SK-N-SH treated with all-trans-retinoic acid at 6 μM for 48 hours (cell line): Measurements from ENCODE around the gene LRRC2.

Experiments used
- ATAC-seq: fragments of 200-7000 bp; cut with Tn5 transposase; 3 replicates; pipeline ENCODE4 v1.9.1; 2020; ENCODE audit warnings: mild to moderate bottlenecking, moderate library complexity
- ARNTL ChIP-seq: fragments of 450-650 bp; formaldehyde crosslinking; IDR thresholded peaks from 2 replicates; pipeline ENCODE4 v1.5.0; 2020; ENCODE audit warnings: low read depth, mild to moderate bottlenecking, moderate library complexity, borderline replicate concordance
- BACH2 ChIP-seq: fragments of 250-450 bp; sonication (Bioruptor Pico); IDR thresholded peaks from 2 replicates; pipeline ENCODE4 v1.9.0; 2021; ENCODE audit warnings: mild to moderate bottlenecking, borderline replicate concordance
- CSDC2 ChIP-seq: fragments of 250-450 bp; sonication (Bioruptor Pico); IDR thresholded peaks from 2 replicates; pipeline ENCODE4 v1.5.0; 2020; ENCODE audit warnings: mild to moderate bottlenecking, moderate library complexity
- ESRRG ChIP-seq: fragments of 250-450 bp; sonication (Bioruptor Pico); IDR thresholded peaks from 2 replicates; pipeline ENCODE4 v1.6.1; 2021; ENCODE audit warnings: mild to moderate bottlenecking
- GLIS3 ChIP-seq: fragments of 250-450 bp; sonication (Bioruptor Pico); IDR thresholded peaks from 2 replicates; pipeline ENCODE4 v1.5.0; 2020; ENCODE audit warnings: mild to moderate bottlenecking, moderate library complexity
- ISL1 ChIP-seq: fragments of 250-450 bp; sonication (Bioruptor Pico); IDR thresholded peaks from 2 replicates; pipeline ENCODE4 v2.1.2; 2022; ENCODE audit warnings: mild to moderate bottlenecking, moderate library complexity
- OSR1 ChIP-seq: fragments of 250-450 bp; sonication (Bioruptor Pico); IDR thresholded peaks from 2 replicates; pipeline ENCODE4 v1.8.0; 2022; ENCODE audit warnings: moderate library complexity, mild to moderate bottlenecking, inconsistent platforms
- PPARA ChIP-seq: fragments of 250-450 bp; sonication (Bioruptor Pico); IDR thresholded peaks from 2 replicates; pipeline ENCODE4 v1.5.0; 2020; ENCODE audit warnings: mild to moderate bottlenecking, borderline replicate concordance
- RARB ChIP-seq: fragments of 250-450 bp; sonication (Bioruptor Pico); IDR thresholded peaks from 2 replicates; pipeline ENCODE4 v1.8.0; 2021; ENCODE audit warnings: mild to moderate bottlenecking, moderate library complexity
- SNAI2 ChIP-seq: fragments of 250-450 bp; sonication (Bioruptor Pico); IDR thresholded peaks from 2 replicates; pipeline ENCODE4 v1.5.0; 2020; ENCODE audit warnings: mild to moderate bottlenecking, moderate library complexity
- TCF4 ChIP-seq: fragments of 250-450 bp; sonication (Bioruptor Pico); IDR thresholded peaks from 2 replicates; pipeline ENCODE4 v1.8.0; 2021; ENCODE audit warnings: mild to moderate bottlenecking, moderate library complexity, borderline replicate concordance
- TOX ChIP-seq: fragments of 250-450 bp; sonication (Bioruptor Pico); IDR thresholded peaks from 2 replicates; pipeline ENCODE4 v1.8.0; 2021; ENCODE audit warnings: mild to moderate bottlenecking, moderate library complexity, borderline replicate concordance
- ZC3H10 ChIP-seq: fragments of 250-450 bp; sonication (Bioruptor Pico); IDR thresholded peaks from 2 replicates; pipeline ENCODE4 v1.5.1; 2021; ENCODE audit warnings: mild to moderate bottlenecking, moderate library complexity
- ZFP3 ChIP-seq: fragments of 250-450 bp; sonication (Bioruptor Pico); IDR thresholded peaks from 2 replicates; pipeline ENCODE4 v1.5.0; 2020; ENCODE audit warnings: mild to moderate bottlenecking, moderate library complexity
- ZFP30 ChIP-seq: fragments of 450-650 bp; formaldehyde crosslinking; IDR thresholded peaks from 2 replicates; pipeline ENCODE4 v1.5.0; 2022; ENCODE audit warnings: mild to moderate bottlenecking, moderate library complexity
- ZNF565 ChIP-seq: fragments of 450-650 bp; formaldehyde crosslinking; conservative IDR thresholded peaks from 2 replicates; pipeline ENCODE4 v1.5.0; 2020; ENCODE audit warnings: low read depth, mild to moderate bottlenecking, moderate library complexity
- ZNF70 ChIP-seq: fragments of 450-650 bp; formaldehyde crosslinking; IDR thresholded peaks from 2 replicates; pipeline ENCODE4 v1.5.0; 2020; ENCODE audit warnings: mild to moderate bottlenecking, moderate library complexity
- ZNF8 ChIP-seq: fragments of 450-650 bp; formaldehyde crosslinking; IDR thresholded peaks from 2 replicates; pipeline ENCODE4 v1.5.0; 2020; ENCODE audit warnings: mild to moderate bottlenecking, moderate library complexity
- TF ChIP-seq, protein P1 (sequence below): fragments of 250-450 bp; sonication (Bioruptor Pico); IDR thresholded peaks from 2 replicates; pipeline ENCODE4 v1.5.1; 2021; ENCODE audit warnings: mild to moderate bottlenecking, moderate library complexity
- TF ChIP-seq, protein P2 (sequence below): fragments of 250-450 bp; sonication (Bioruptor Pico); IDR thresholded peaks from 2 replicates; pipeline ENCODE4 v1.8.0; 2020; ENCODE audit warnings: mild to moderate bottlenecking, moderate library complexity, borderline replicate concordance
- TF ChIP-seq, protein P3 (sequence below): fragments of 250-450 bp; sonication (Bioruptor Pico); IDR thresholded peaks from 2 replicates; pipeline ENCODE4 v1.5.1; 2020; ENCODE audit warnings: low read depth, mild to moderate bottlenecking, moderate library complexity
- TF ChIP-seq, protein P4 (sequence below): fragments of 250-450 bp; sonication (Bioruptor Pico); IDR thresholded peaks from 2 replicates; pipeline ENCODE4 v1.5.0; 2020; ENCODE audit warnings: mild to moderate bottlenecking, moderate library complexity
- TF ChIP-seq, protein P5 (sequence below): fragments of 250-450 bp; sonication (Bioruptor Pico); IDR thresholded peaks from 2 replicates; pipeline ENCODE4 v1.8.0; 2021; ENCODE audit warnings: low read depth, mild to moderate bottlenecking, moderate library complexity, borderline replicate concordance

Gene LRRC2

DNA sequence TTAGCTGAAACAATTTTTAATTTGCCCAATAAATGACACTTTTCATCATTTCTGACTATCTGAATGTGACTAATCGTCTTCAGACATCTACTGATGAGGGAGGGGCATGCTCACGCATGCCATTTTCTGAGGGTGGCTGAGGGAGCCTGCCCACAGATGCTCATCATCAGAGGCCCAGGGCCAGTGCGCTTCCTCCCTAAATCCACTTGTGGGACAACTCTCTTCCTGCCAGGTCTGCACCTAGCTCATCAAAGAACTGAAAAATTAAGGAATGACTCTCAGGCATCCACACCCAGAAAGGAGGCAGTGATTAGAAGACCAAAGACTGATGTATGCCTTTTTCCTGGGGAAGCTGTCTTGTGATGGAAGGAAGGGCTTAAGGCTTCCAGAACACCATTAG is 45.6 kb downstream of the LRRC2 start:
- ATAC-seq = no peak
- TF ChIP-seq BACH2 (no peak), SNAI2 (CRISPR knock-in tag) (no peak), ZFP30 (no peak), ARNTL (no peak), ZNF8 (no peak), PPARA (no peak), OSR1 (CRISPR knock-in tag) (no peak), ZC3H10 (no peak), ZFP3 (CRISPR knock-in tag) (no peak), ISL1 (no peak), ZNF565 (no peak), ESRRG (CRISPR knock-in tag) (no peak), ZNF70 (CRISPR knock-in tag) (no peak)
- TF ChIP-seq, protein P1, sequence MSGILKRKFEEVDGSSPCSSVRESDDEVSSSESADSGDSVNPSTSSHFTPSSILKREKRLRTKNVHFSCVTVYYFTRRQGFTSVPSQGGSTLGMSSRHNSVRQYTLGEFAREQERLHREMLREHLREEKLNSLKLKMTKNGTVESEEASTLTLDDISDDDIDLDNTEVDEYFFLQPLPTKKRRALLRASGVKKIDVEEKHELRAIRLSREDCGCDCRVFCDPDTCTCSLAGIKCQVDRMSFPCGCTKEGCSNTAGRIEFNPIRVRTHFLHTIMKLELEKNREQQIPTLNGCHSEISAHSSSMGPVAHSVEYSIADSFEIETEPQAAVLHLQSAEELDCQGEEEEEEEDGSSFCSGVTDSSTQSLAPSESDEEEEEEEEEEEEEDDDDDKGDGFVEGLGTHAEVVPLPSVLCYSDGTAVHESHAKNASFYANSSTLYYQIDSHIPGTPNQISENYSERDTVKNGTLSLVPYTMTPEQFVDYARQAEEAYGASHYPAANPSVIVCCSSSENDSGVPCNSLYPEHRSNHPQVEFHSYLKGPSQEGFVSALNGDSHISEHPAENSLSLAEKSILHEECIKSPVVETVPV (CRISPR knock-in tag) = no peak
- TF ChIP-seq, protein P2, sequence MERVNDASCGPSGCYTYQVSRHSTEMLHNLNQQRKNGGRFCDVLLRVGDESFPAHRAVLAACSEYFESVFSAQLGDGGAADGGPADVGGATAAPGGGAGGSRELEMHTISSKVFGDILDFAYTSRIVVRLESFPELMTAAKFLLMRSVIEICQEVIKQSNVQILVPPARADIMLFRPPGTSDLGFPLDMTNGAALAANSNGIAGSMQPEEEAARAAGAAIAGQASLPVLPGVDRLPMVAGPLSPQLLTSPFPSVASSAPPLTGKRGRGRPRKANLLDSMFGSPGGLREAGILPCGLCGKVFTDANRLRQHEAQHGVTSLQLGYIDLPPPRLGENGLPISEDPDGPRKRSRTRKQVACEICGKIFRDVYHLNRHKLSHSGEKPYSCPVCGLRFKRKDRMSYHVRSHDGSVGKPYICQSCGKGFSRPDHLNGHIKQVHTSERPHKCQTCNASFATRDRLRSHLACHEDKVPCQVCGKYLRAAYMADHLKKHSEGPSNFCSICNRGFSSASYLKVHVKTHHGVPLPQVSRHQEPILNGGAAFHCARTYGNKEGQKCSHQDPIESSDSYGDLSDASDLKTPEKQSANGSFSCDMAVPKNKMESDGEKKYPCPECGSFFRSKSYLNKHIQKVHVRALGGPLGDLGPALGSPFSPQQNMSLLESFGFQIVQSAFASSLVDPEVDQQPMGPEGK (CRISPR knock-in tag) = no peak
- TF ChIP-seq, protein P3, sequence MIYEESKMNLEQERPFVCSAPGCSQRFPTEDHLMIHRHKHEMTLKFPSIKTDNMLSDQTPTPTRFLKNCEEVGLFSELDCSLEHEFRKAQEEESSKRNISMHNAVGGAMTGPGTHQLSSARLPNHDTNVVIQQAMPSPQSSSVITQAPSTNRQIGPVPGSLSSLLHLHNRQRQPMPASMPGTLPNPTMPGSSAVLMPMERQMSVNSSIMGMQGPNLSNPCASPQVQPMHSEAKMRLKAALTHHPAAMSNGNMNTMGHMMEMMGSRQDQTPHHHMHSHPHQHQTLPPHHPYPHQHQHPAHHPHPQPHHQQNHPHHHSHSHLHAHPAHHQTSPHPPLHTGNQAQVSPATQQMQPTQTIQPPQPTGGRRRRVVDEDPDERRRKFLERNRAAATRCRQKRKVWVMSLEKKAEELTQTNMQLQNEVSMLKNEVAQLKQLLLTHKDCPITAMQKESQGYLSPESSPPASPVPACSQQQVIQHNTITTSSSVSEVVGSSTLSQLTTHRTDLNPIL = no peak

DNA sequence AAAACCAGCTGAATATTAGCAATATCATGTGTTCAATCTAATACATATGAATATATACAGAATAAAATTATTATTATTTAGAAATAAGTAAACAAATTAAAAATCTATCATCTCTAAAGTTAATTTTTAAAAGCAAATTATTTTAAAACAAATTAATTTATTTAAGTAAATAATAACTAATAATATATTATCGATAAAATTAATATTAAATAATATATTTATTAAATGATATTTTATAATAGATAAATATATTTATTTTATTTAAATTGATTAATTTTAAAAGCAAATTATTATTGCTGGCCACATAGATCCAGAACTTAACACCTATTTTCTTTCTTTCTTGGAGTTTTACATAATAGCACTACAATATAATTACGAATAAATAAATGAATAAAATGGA is 46.1 kb downstream of the LRRC2 start:
- ATAC-seq = no peak
- no peak for TF ChIP-seq ZFP30
- TF ChIP-seq ARNTL = no peak
- no peak for TF ChIP-seq GLIS3 (CRISPR knock-in tag)
- TF ChIP-seq, protein P3 = no peak
- TF ChIP-seq ZNF8 = no peak
- no peak for TF ChIP-seq ZNF70 (CRISPR knock-in tag)
- TF ChIP-seq ZFP3 (CRISPR knock-in tag) = no peak
- no peak for TF ChIP-seq ISL1
- TF ChIP-seq PPARA = no peak
- TF ChIP-seq RARB (CRISPR knock-in tag) = no peak
- TF ChIP-seq, protein P2 (CRISPR knock-in tag) = no peak
- no peak for TF ChIP-seq ESRRG (CRISPR knock-in tag)
- TF ChIP-seq, protein P4, sequence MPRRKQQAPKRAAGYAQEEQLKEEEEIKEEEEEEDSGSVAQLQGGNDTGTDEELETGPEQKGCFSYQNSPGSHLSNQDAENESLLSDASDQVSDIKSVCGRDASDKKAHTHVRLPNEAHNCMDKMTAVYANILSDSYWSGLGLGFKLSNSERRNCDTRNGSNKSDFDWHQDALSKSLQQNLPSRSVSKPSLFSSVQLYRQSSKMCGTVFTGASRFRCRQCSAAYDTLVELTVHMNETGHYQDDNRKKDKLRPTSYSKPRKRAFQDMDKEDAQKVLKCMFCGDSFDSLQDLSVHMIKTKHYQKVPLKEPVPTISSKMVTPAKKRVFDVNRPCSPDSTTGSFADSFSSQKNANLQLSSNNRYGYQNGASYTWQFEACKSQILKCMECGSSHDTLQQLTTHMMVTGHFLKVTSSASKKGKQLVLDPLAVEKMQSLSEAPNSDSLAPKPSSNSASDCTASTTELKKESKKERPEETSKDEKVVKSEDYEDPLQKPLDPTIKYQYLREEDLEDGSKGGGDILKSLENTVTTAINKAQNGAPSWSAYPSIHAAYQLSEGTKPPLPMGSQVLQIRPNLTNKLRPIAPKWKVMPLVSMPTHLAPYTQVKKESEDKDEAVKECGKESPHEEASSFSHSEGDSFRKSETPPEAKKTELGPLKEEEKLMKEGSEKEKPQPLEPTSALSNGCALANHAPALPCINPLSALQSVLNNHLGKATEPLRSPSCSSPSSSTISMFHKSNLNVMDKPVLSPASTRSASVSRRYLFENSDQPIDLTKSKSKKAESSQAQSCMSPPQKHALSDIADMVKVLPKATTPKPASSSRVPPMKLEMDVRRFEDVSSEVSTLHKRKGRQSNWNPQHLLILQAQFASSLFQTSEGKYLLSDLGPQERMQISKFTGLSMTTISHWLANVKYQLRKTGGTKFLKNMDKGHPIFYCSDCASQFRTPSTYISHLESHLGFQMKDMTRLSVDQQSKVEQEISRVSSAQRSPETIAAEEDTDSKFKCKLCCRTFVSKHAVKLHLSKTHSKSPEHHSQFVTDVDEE (CRISPR knock-in tag) = no peak
- no peak for TF ChIP-seq SNAI2 (CRISPR knock-in tag)
- TF ChIP-seq BACH2 = no peak
- no peak for TF ChIP-seq OSR1 (CRISPR knock-in tag)
- no peak for TF ChIP-seq ZNF565
- TF ChIP-seq TCF4 (CRISPR knock-in tag) = no peak

DNA sequence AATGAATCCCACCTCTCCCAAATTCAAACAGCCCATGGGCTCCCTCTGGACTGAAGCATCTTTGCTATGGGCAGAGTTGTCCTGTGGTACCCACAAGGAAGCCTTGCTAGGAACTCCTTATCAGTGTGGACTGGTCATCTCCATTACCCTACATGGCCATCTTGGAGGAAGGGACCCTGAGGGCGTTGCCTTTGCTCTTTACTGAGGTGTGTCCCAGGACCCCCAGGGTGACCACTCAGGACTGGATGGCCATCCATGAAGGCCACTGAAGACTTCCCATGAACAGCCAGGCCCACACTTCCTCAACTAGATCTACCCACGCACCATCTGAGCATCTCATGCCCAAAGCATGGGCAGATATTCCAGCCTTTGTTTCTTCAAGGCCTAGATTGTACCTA is 48.3 kb downstream of the LRRC2 start:
- no peak for ATAC-seq
- TF ChIP-seq, protein P5, sequence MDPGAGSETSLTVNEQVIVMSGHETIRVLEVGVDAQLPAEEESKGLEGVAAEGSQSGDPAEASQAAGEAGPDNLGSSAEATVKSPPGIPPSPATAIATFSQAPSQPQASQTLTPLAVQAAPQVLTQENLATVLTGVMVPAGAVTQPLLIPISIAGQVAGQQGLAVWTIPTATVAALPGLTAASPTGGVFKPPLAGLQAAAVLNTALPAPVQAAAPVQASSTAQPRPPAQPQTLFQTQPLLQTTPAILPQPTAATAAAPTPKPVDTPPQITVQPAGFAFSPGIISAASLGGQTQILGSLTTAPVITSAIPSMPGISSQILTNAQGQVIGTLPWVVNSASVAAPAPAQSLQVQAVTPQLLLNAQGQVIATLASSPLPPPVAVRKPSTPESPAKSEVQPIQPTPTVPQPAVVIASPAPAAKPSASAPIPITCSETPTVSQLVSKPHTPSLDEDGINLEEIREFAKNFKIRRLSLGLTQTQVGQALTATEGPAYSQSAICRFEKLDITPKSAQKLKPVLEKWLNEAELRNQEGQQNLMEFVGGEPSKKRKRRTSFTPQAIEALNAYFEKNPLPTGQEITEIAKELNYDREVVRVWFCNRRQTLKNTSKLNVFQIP (CRISPR knock-in tag) = no peak
- TF ChIP-seq, protein P1 (CRISPR knock-in tag) = no peak
- TF ChIP-seq TOX (no peak), ISL1 (no peak), ZFP3 (CRISPR knock-in tag) (no peak), SNAI2 (CRISPR knock-in tag) (no peak), GLIS3 (CRISPR knock-in tag) (no peak), RARB (CRISPR knock-in tag) (no peak), PPARA (no peak), CSDC2 (CRISPR knock-in tag) (no peak), TCF4 (CRISPR knock-in tag) (no peak), ZNF8 (no peak)
